H9 (cell line): ENCODE data around the gene KLHL5. TPM values are rescaled to one million over a fixed set of nuclear protein-coding genes. Genes with fewer than 3 reads are reported as not detected.

ENCODE experiments used
- DNase-seq: peaks from one replicate; pipeline ENCODE4 v3.0.0-alpha.2; 2017
- H2AFZ ChIP-seq: one replicate; pipeline ENCODE4 v1.6.1; 2013; ENCODE audit warnings: mild to moderate bottlenecking, low read length, control low read depth, moderate library complexity
- H2AK5ac ChIP-seq: 2 replicates; pipeline ENCODE4 v1.6.1; 2013; ENCODE audit warnings: low read length, control low read depth, mixed read lengths; ENCODE audit not compliant: insufficient read length
- H2BK120ac ChIP-seq: one replicate; pipeline ENCODE4 v1.6.1; 2013; ENCODE audit warnings: low read depth, mild to moderate bottlenecking, low read length, control low read depth, inconsistent platforms; ENCODE audit not compliant: poor library complexity, severe bottlenecking
- H2BK12ac ChIP-seq: 2 replicates; pipeline ENCODE4 v1.6.1; 2013; ENCODE audit warnings: low read length, control low read depth, mixed read lengths, low read depth; ENCODE audit not compliant: insufficient read length
- H2BK15ac ChIP-seq: 2 replicates; pipeline ENCODE4 v1.6.1; 2013; ENCODE audit warnings: low read depth, low read length, control low read depth
- H2BK20ac ChIP-seq: one replicate; pipeline ENCODE4 v1.6.1; 2013; ENCODE audit warnings: low read depth, mild to moderate bottlenecking, low read length, control low read depth, inconsistent platforms; ENCODE audit not compliant: poor library complexity, severe bottlenecking
- H2BK5ac ChIP-seq: 2 replicates; pipeline ENCODE4 v1.6.1; 2013; ENCODE audit warnings: low read length, control low read depth, mixed read lengths; ENCODE audit not compliant: insufficient read length
- H3K14ac ChIP-seq: 2 replicates; pipeline ENCODE4 v1.6.1; 2013; ENCODE audit warnings: low read length, control low read depth; ENCODE audit not compliant: insufficient read depth
- H3K18ac ChIP-seq: 2 replicates; pipeline ENCODE4 v1.6.1; 2013; ENCODE audit warnings: low read depth, mild to moderate bottlenecking, mixed read lengths, low read length, control low read depth; ENCODE audit not compliant: insufficient read length
- H3K23ac ChIP-seq: 2 replicates; pipeline ENCODE4 v1.6.1; 2013; ENCODE audit warnings: low read length, control low read depth, mixed read lengths, low read depth; ENCODE audit not compliant: insufficient read length
- H3K23me2 ChIP-seq: 2 replicates; pipeline ENCODE4 v1.6.1; 2013; ENCODE audit warnings: low read depth, mild to moderate bottlenecking, mixed read lengths, low read length, control low read depth; ENCODE audit not compliant: insufficient read length, poor library complexity, severe bottlenecking
- H3K27ac ChIP-seq: 2 replicates; pipeline ENCODE4 v1.5.1; 2013; ENCODE audit warnings: low read length, control low read depth, mixed read lengths, low read depth; ENCODE audit not compliant: insufficient read length
- H3K27me3 ChIP-seq: 2 replicates; pipeline ENCODE4 v1.6.1; 2013; ENCODE audit warnings: low read length, control low read depth, inconsistent platforms; ENCODE audit not compliant: insufficient read depth
- H3K4ac ChIP-seq: 2 replicates; pipeline ENCODE4 v1.6.1; 2013; ENCODE audit warnings: low read depth, mild to moderate bottlenecking, control low read depth, inconsistent platforms, low read length, moderate library complexity
- H3K4me1 ChIP-seq: 2 replicates; pipeline ENCODE4 v1.6.1; 2013; ENCODE audit warnings: low read length, control low read depth, inconsistent platforms; ENCODE audit not compliant: insufficient read depth
- H3K4me2 ChIP-seq: 2 replicates; pipeline ENCODE4 v1.6.1; 2013; ENCODE audit warnings: low read length, control low read depth, mixed read lengths; ENCODE audit not compliant: insufficient read length, insufficient read depth
- H3K56ac ChIP-seq: 2 replicates; pipeline ENCODE4 v1.6.1; 2013; ENCODE audit warnings: low read depth, mild to moderate bottlenecking, mixed read lengths, low read length, control low read depth; ENCODE audit not compliant: insufficient read length
- H3K79me1 ChIP-seq: 2 replicates; pipeline ENCODE4 v1.6.1; 2013; ENCODE audit warnings: low read depth, mild to moderate bottlenecking, moderate library complexity, low read length, control low read depth, inconsistent platforms; ENCODE audit not compliant: insufficient read depth, poor library complexity, severe bottlenecking
- H3K79me2 ChIP-seq: 2 replicates; pipeline ENCODE4 v1.6.1; 2013; ENCODE audit warnings: low read length, control low read depth, inconsistent platforms; ENCODE audit not compliant: insufficient read depth
- H3K9ac ChIP-seq: 2 replicates; pipeline ENCODE4 v1.6.1; 2013; ENCODE audit warnings: low read length, control low read depth, mixed read lengths; ENCODE audit not compliant: insufficient read length; ENCODE audit errors: extremely low read depth
- H3K9me3 ChIP-seq: one replicate; pipeline ENCODE4 v1.6.1; 2013; ENCODE audit warnings: low read depth, low read length, inconsistent platforms; ENCODE audit not compliant: control insufficient read depth
- H3T11ph ChIP-seq: one replicate; pipeline ENCODE4 v1.6.1; 2013; ENCODE audit warnings: mild to moderate bottlenecking, low read length, control low read depth, inconsistent platforms
- H4K20me1 ChIP-seq: one replicate; pipeline ENCODE4 v1.6.1; 2013; ENCODE audit not compliant: control insufficient read depth, insufficient read length, insufficient read depth
- H4K5ac ChIP-seq: 2 replicates; pipeline ENCODE4 v1.6.1; 2013; ENCODE audit warnings: low read depth, mild to moderate bottlenecking, mixed read lengths, low read length, control low read depth; ENCODE audit not compliant: insufficient read length
- H4K8ac ChIP-seq: replicated peaks from 2 replicates; pipeline ENCODE4 v1.6.1; 2013; ENCODE audit warnings: low read length, control low read depth, mixed read lengths, low read depth; ENCODE audit not compliant: insufficient read length
- H4K91ac ChIP-seq: 2 replicates; pipeline ENCODE4 v1.6.1; 2013; ENCODE audit warnings: low read depth, mild to moderate bottlenecking, moderate library complexity, mixed read lengths, low read length, control low read depth; ENCODE audit not compliant: insufficient read length
- H3K27ac Mint-ChIP-seq, 3 experiments: 2 replicates in 2 of 3; 3 replicates in 1 of 3; pipeline ENCODE4 v1.8.0; 2020 to 2021; ENCODE audit warnings: mixed read lengths in 3 of 3, mild to moderate bottlenecking in 1 of 3, moderate library complexity in 1 of 3
- H3K27me3 Mint-ChIP-seq: 2 replicates; pipeline ENCODE4 v1.8.0; 2021; ENCODE audit warnings: low read depth, mild to moderate bottlenecking, moderate library complexity, mixed read lengths
- H3K36me3 Mint-ChIP-seq, 3 experiments: 2 replicates in 2 of 3; 3 replicates in 1 of 3; pipeline ENCODE4 v1.8.0; 2020 to 2021; ENCODE audit warnings: low read depth in 3 of 3, mixed read lengths in 3 of 3; ENCODE audit not compliant: insufficient read depth in 1 of 3
- H3K4me1 Mint-ChIP-seq, 2 experiments: 2 replicates each; pipeline ENCODE4 v1.8.0; 2020; ENCODE audit warnings: mixed read lengths in 2 of 2
- H3K4me3 Mint-ChIP-seq, 2 experiments: 2 replicates in 1 of 2; 3 replicates in 1 of 2; pipeline ENCODE4 v1.8.0; 2020 to 2021; ENCODE audit warnings: mild to moderate bottlenecking in 2 of 2, mixed read lengths in 2 of 2, moderate library complexity in 1 of 2
- H3K9me3 Mint-ChIP-seq, 2 experiments: 2 replicates in 1 of 2; 3 replicates in 1 of 2; pipeline ENCODE4 v1.8.0; 2020; ENCODE audit warnings: mild to moderate bottlenecking in 2 of 2, mixed read lengths in 2 of 2, moderate library complexity in 1 of 2
- WGBS: extraction: QIAGEN DNeasy Blood & Tissue Kit; methylation state at CpG from one replicate; pipeline ENCODE4 v1.1.7; 2013; ENCODE audit warnings: missing lambda C conversion rate, low lambda C conversion rate, mixed read lengths; ENCODE audit not compliant: insufficient read length; ENCODE audit errors: extremely low coverage; 5-methylcytosine and 5-hydroxymethylcytosine counted together
- total RNA-seq: library from RNA; stranded (reverse); gene quantifications from 2 replicates; pipeline ENCODE4 v1.2.1, GENCODE V29; 2021
- TF ChIP-seq, protein P1 (sequence below): fragments of 200-600 bp; sonication (generic); conservative IDR thresholded peaks from 3 replicates; pipeline ENCODE4 v1.8.0; 2021; ENCODE audit warnings: antibody characterized with exemption, mild to moderate bottlenecking

The KLHL5 gene
- total RNA-seq, 1 experiment from 2014 or later, result 16.8 TPM

DNA sequence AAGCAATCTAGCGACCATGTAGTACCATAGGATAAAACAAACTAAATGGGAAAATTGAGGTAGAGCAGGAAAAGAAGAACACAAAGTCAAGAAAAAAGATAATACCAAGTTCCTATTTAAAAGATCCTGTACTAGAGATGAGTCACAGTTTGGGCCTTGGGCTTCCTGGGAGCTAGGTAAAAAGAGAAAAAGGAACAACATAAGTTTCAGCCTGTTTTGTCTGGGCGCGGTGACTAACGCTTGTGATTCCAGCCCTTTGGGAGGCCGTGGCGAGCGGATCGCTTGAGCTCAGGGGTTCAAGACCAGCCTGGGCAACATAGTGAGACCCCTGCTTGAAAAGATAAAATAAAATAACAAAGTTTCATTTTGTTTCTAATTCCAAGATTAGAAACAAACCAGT, 15.8 kb upstream of the KLHL5 start:
- no peak overlapping the region for H3K56ac ChIP-seq
- no peak overlapping the region for H3K4ac ChIP-seq
- no peak for DNase-seq
- Mint-ChIP-seq H3K27me3 (no peaks in the 10 kb centered on the region), H3K9me3 (no peaks in the 10 kb centered on the region; a peak in 1 of 5 replicates), H3K4me1 (peaks cover 29 to 33% of the 10 kb centered on the region in 2 experiments), H3K4me3 (peak overlapping the region; percentile 85 to 94), H3K27ac (no peak overlapping the region), H3K36me3 (peaks cover 0 to 2% (median 0%) of the 10 kb centered on the region in 3 experiments; a peak in 1 of 7 replicates)
- WGBS, result no CpG with 5 or more reads among the region's 8 CpGs
- H4K8ac ChIP-seq, result no peak overlapping the region
- no peak overlapping the region for H3K23ac ChIP-seq
- no peak overlapping the region for H4K91ac ChIP-seq
- H2BK20ac ChIP-seq, result no peak overlapping the region
- H4K5ac ChIP-seq, result no peak overlapping the region
- no peaks in the 10 kb centered on the region for H3K9me3 ChIP-seq
- no peak overlapping the region for H2BK12ac ChIP-seq
- H2BK5ac ChIP-seq, result no peak overlapping the region
- no peaks in the 10 kb centered on the region for H3K79me1 ChIP-seq
- no peaks in the 10 kb centered on the region for H3K79me2 ChIP-seq
- no peak overlapping the region for H3K14ac ChIP-seq
- peak overlapping the region; percentile 66 for H3K4me2 ChIP-seq
- no peaks in the 10 kb centered on the region; the same call in 1 of the 2 replicates for H3K4me1 ChIP-seq
- no peak overlapping the region for H3K27ac ChIP-seq
- no peaks in the 10 kb centered on the region for H3K27me3 ChIP-seq
- no peak overlapping the region for H2BK15ac ChIP-seq
- no peaks in the 10 kb centered on the region for H4K20me1 ChIP-seq
- TF ChIP-seq, protein P1, sequence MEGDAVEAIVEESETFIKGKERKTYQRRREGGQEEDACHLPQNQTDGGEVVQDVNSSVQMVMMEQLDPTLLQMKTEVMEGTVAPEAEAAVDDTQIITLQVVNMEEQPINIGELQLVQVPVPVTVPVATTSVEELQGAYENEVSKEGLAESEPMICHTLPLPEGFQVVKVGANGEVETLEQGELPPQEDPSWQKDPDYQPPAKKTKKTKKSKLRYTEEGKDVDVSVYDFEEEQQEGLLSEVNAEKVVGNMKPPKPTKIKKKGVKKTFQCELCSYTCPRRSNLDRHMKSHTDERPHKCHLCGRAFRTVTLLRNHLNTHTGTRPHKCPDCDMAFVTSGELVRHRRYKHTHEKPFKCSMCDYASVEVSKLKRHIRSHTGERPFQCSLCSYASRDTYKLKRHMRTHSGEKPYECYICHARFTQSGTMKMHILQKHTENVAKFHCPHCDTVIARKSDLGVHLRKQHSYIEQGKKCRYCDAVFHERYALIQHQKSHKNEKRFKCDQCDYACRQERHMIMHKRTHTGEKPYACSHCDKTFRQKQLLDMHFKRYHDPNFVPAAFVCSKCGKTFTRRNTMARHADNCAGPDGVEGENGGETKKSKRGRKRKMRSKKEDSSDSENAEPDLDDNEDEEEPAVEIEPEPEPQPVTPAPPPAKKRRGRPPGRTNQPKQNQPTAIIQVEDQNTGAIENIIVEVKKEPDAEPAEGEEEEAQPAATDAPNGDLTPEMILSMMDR, result no peak
- no peak overlapping the region for H2AFZ ChIP-seq
- no peak overlapping the region for H3K9ac ChIP-seq
- peaks cover 5% of the 10 kb centered on the region for H3K23me2 ChIP-seq
- H2BK120ac ChIP-seq, result no peak overlapping the region
- H2AK5ac ChIP-seq, result no peak overlapping the region
- no peak overlapping the region for H3K18ac ChIP-seq
- no peak overlapping the region for H3T11ph ChIP-seq
